Measurements from ENCODE around the gene TAP2.

- TF ChIP-seq RAD21 (conservative IDR thresholded peaks at IDR 0.05 in 1 of 2, IDR thresholded peaks at IDR 0.05 in 1 of 2) (no peak), HOXB5 (CRISPR knock-in tag; IDR thresholded peaks at IDR 0.05) (no peak), ZFP36 (IDR thresholded peaks at IDR 0.05; ENCODE audit: borderline replicate concordance, partially characterized antibody) (no peak), ATOH8 (CRISPR knock-in tag; IDR thresholded peaks at IDR 0.05; ENCODE audit: low read depth) (no peak), POLR2AphosphoS2 (conservative IDR thresholded peaks at IDR 0.05; ENCODE audit: low read length) (no peak), NR3C1 (IDR thresholded peaks at IDR 0.05) (no peak), CTCF (IDR thresholded peaks at IDR 0.05) (no peak), BHLHE40 (IDR thresholded peaks at IDR 0.05; ENCODE audit: low read depth, low read length) (no peak), KDM1A (IDR thresholded peaks at IDR 0.05; ENCODE audit: low read depth) (no peak), MAFK (IDR thresholded peaks at IDR 0.05; ENCODE audit: partially characterized antibody) (peak; percentile 69)
Measured at GRCh38 chr6:32819729-32820128, 18.8 kb downstream of the TAP2 start.
